IMR-90 (cell line): Measurements from ENCODE around the gene ELP4. TPM values are rescaled to one million over a fixed set of nuclear protein-coding genes. Genes with fewer than 3 reads are reported as not detected.

Experiments used
- ATAC-seq: fragments of 200-7000 bp; cut with Tn5 transposase; 2 replicates; pipeline ENCODE4 v1.9.1; 2020; ENCODE audit warnings: low read depth, mild to moderate bottlenecking, moderate library complexity
- BruUV-seq: library from RNA; stranded (reverse); fragments of 400-500 nt; replicated peaks from 2 replicates; lab custom pipeline; 2021; lab: Mats Ljungman, UMichigan
- CTCF ChIA-PET: fragments of 300-600 bp; formaldehyde crosslinking; extraction: SDS; loops from one replicate; lab custom pipeline; 2021; ENCODE audit warnings: antibody characterized with exemption; lab: Yijun Ruan, JAX
- POLR2A ChIA-PET: fragments of 300-600 bp; sonication (Branson Sonifier 250); formaldehyde crosslinking; loops from one replicate; lab custom pipeline; 2022; ENCODE audit warnings: antibody characterized with exemption; ENCODE audit not compliant: unreplicated experiment; lab: Charles Lee
- DNase-seq: peaks from one replicate; pipeline ENCODE4 v3.0.0; 2013
- H2AFZ ChIP-seq: replicated peaks from 2 replicates; pipeline ENCODE3; 2013; ENCODE audit warnings: low read length, mild to moderate bottlenecking; ENCODE audit not compliant: poor library complexity
- H2AK5ac ChIP-seq: 2 replicates; pipeline ENCODE4 v1.6.1; 2013; ENCODE audit warnings: low read depth, low read length, inconsistent platforms
- H2AK9ac ChIP-seq: replicated peaks from 2 replicates; pipeline ENCODE3; 2013; ENCODE audit warnings: mild to moderate bottlenecking, low read depth, low read length, moderate library complexity; ENCODE audit not compliant: poor library complexity
- H2BK120ac ChIP-seq: 2 replicates; pipeline ENCODE4 v1.6.1; 2013; ENCODE audit warnings: low read depth, low read length, inconsistent platforms
- H2BK15ac ChIP-seq: 3 replicates; pipeline ENCODE4 v1.6.1; 2013; ENCODE audit warnings: low read depth, low read length, inconsistent platforms
- H2BK20ac ChIP-seq: 2 replicates; pipeline ENCODE4 v1.6.1; 2013; ENCODE audit warnings: low read depth, mild to moderate bottlenecking, inconsistent platforms, low read length, moderate library complexity
- H2BK5ac ChIP-seq: 2 replicates; pipeline ENCODE4 v1.6.1; 2013; ENCODE audit warnings: mild to moderate bottlenecking, low read depth, low read length, inconsistent platforms; ENCODE audit not compliant: poor library complexity, severe bottlenecking
- H3K14ac ChIP-seq: replicated peaks from 2 replicates; pipeline ENCODE4 v1.6.1; 2013; ENCODE audit warnings: low read depth, low read length, inconsistent platforms
- H3K18ac ChIP-seq: 2 replicates; pipeline ENCODE4 v1.6.1; 2013; ENCODE audit warnings: low read depth, low read length, control low read depth
- H3K23ac ChIP-seq: 2 replicates; pipeline ENCODE4 v1.6.1; 2013; ENCODE audit warnings: low read depth, low read length, inconsistent platforms
- H3K27ac ChIP-seq: 2 replicates; pipeline ENCODE4 v1.5.1; 2013; ENCODE audit warnings: mild to moderate bottlenecking, control low read depth, low read length; ENCODE audit not compliant: insufficient read depth
- H3K27me3 ChIP-seq: 2 replicates; pipeline ENCODE4 v1.6.1; 2013; ENCODE audit warnings: low read length; ENCODE audit not compliant: control insufficient read depth, insufficient read depth
- H3K36me3 ChIP-seq: 2 replicates; pipeline ENCODE4 v1.6.1; 2013; ENCODE audit warnings: low read length, mixed read lengths; ENCODE audit not compliant: control insufficient read depth, insufficient read depth
- H3K4ac ChIP-seq: 2 replicates; pipeline ENCODE4 v1.6.1; 2013; ENCODE audit warnings: low read depth, low read length, inconsistent platforms
- H3K4me1 ChIP-seq: 2 replicates; pipeline ENCODE4 v1.6.1; 2013; ENCODE audit warnings: low read length, mixed read lengths; ENCODE audit not compliant: control insufficient read depth, insufficient read depth
- H3K4me2 ChIP-seq: 2 replicates; pipeline ENCODE4 v1.6.1; 2013; ENCODE audit warnings: low read depth, mild to moderate bottlenecking, control low read depth, low read length, moderate library complexity
- H3K4me3 ChIP-seq: 2 replicates; pipeline ENCODE4 v1.5.1; 2013; ENCODE audit warnings: low read depth, mild to moderate bottlenecking, control low read depth, low read length, moderate library complexity; ENCODE audit not compliant: insufficient read depth
- H3K56ac ChIP-seq: 2 replicates; pipeline ENCODE4 v1.6.1; 2013; ENCODE audit warnings: low read length, inconsistent platforms; ENCODE audit not compliant: insufficient read depth; ENCODE audit errors: extremely low read depth
- H3K79me1 ChIP-seq, 2 experiments: 2 replicates each; pipeline ENCODE4 v1.6.1; 2013; ENCODE audit warnings: low read length in 2 of 2, inconsistent platforms in 1 of 2, low read depth in 1 of 2
- H3K9ac ChIP-seq: 2 replicates; pipeline ENCODE4 v1.6.1; 2013; ENCODE audit warnings: low read depth, low read length, control low read depth
- H3K9me1 ChIP-seq: 2 replicates; pipeline ENCODE4 v1.6.1; 2013; ENCODE audit warnings: low read length, inconsistent platforms; ENCODE audit not compliant: insufficient read depth
- H3K9me3 ChIP-seq: 2 replicates; pipeline ENCODE4 v1.6.1; 2013; ENCODE audit warnings: low read length; ENCODE audit not compliant: control insufficient read depth, insufficient read depth
- H4K20me1 ChIP-seq: 2 replicates; pipeline ENCODE4 v1.6.1; 2013; ENCODE audit warnings: low read length, inconsistent platforms; ENCODE audit not compliant: insufficient read depth
- H4K5ac ChIP-seq: 2 replicates; pipeline ENCODE4 v1.6.1; 2013; ENCODE audit warnings: mild to moderate bottlenecking, low read depth, low read length, control low read depth
- H4K8ac ChIP-seq, 2 experiments: 2 replicates each; pipeline ENCODE4 v1.6.1; 2013; ENCODE audit warnings: low read depth in 2 of 2, low read length in 2 of 2, control low read depth in 1 of 2, inconsistent platforms in 1 of 2
- H4K91ac ChIP-seq: 2 replicates; pipeline ENCODE4 v1.6.1; 2013; ENCODE audit warnings: low read depth, low read length, inconsistent platforms; ENCODE audit not compliant: insufficient read depth
- FOS ChIP-seq: fragments of 150-350 bp; IDR thresholded peaks from 2 replicates; pipeline ENCODE4 v1.6.1; 2016; ENCODE audit warnings: low read depth, low read length
- POLR2A ChIP-seq: IDR thresholded peaks from 2 replicates; pipeline ENCODE4 v1.6.1; 2012; ENCODE audit warnings: mild to moderate bottlenecking, low read depth, low read length
- WGBS, 2 experiments: methylation state at CpG; one replicate each; pipeline versions ENCODE4 v1.1.5 to v1.1.7; 2013; ENCODE audit warnings: missing lambda C conversion rate in 2 of 2; ENCODE audit not compliant: insufficient read length in 1 of 2; ENCODE audit errors: extremely low coverage in 2 of 2; 5-methylcytosine and 5-hydroxymethylcytosine counted together
- dilution Hi-C: fragments of 300-500 bp; cut with HindIII; formaldehyde crosslinking; loops from one replicate; pipeline ENCODE4 v1.14.3; 2018; ENCODE audit warnings: low sequenced_read_pairs; ENCODE audit not compliant: unreplicated experiment
- in situ Hi-C: fragments of 300-500 bp; cut with MboI; formaldehyde crosslinking; loops from 3 replicates; pipeline ENCODE4 v1.14.3; 2019; ENCODE audit warnings: low sequenced_read_pairs, inconsistent platforms, mixed read lengths
- intact Hi-C: fragments of 100-400 bp; cut with micrococcal nuclease; formaldehyde crosslinking; loops from 2 replicates; pipeline ENCODE4 v1.10.0; 2022
- polyA plus RNA-seq, 3 experiments: library from polyadenylated mRNA; depleted of rRNA; stranded (reverse); fragments of >200 nt; gene quantifications; 2 replicates each; pipeline ENCODE4 v1.2.3, GENCODE V29; 2012; ENCODE audit warnings: low replicate concordance in 1 of 3
- total RNA-seq: library from RNA; depleted of rRNA; stranded (reverse); fragments of >200 nt; gene quantifications from 2 replicates; pipeline ENCODE4 v1.2.3, GENCODE V29; 2012

ELP4 gene
- total and polyA plus RNA-seq, 2 of the 4 experiments (the other 2 are of a cell fraction) = 8.4 to 20.4 TPM

DNA sequence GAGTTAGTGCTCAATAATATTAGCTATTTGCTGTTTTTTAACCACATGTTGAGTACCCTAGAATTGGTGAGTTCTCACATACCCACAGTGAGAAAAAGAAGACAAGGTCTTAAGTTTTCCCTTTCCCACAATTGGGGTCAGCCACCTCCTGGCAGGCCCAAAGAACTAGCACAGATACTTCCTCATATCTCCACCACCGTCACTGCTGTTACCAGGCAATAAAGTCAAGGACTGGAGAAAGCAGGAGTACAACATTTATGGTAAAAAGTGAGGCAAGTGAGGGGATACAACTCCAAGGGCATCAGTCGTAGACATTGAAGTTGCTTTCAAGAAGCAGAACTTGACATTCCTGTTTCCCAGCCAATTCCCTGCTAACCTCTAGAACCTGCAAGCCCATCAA is 19.6 kb downstream of the ELP4 start:
- BruUV-seq = no TSS peak
- no peak overlapping the region for H4K8ac ChIP-seq
- no peak overlapping the region for H2AK9ac ChIP-seq
- no peak overlapping the region for H3K4ac ChIP-seq
- in situ Hi-C loops (no loop called here), intact Hi-C loops (no loop called here), dilution Hi-C loops (no loop called here)
- no peak overlapping the region for H3K27ac ChIP-seq
- H4K20me1 ChIP-seq = no peaks in the 10 kb centered on the region
- TF ChIP-seq FOS = no peak
- TF ChIP-seq POLR2A = no peak
- H3K56ac ChIP-seq = no peak overlapping the region
- H3K36me3 ChIP-seq = no peaks in the 10 kb centered on the region
- DNase-seq (no peak), ATAC-seq (no peak)
- no peak overlapping the region for H2AK5ac ChIP-seq
- H2BK5ac ChIP-seq = no peak overlapping the region
- H2BK20ac ChIP-seq = no peak overlapping the region
- no peak overlapping the region for H2BK120ac ChIP-seq
- H2BK15ac ChIP-seq = no peak overlapping the region
- no peak overlapping the region for H3K9ac ChIP-seq
- H3K79me1 ChIP-seq = no peaks in the 10 kb centered on the region
- CTCF ChIA-PET = interaction anchor here (0.5 kb wide), 1 partner anchor 130 kb away, joined by 3 read pairs; no protein-coding TSS in a partner anchor
- no peak overlapping the region for H2AFZ ChIP-seq
- H3K23ac ChIP-seq = no peak overlapping the region
- no peaks in the 10 kb centered on the region for H3K27me3 ChIP-seq
- H3K9me1 ChIP-seq = peaks cover 3% of the 10 kb centered on the region
- H3K4me2 ChIP-seq = no peak overlapping the region
- POLR2A ChIA-PET = no interaction called here
- no peaks in the 10 kb centered on the region for H3K9me3 ChIP-seq
- H3K4me1 ChIP-seq = no peaks in the 10 kb centered on the region
- H4K5ac ChIP-seq = no peak overlapping the region
- no peak overlapping the region for H3K18ac ChIP-seq
- no peak overlapping the region for H4K91ac ChIP-seq
- WGBS, 2 experiments = no CpG with 5 or more reads among the region's 2 CpGs
- H3K4me3 ChIP-seq = no peak overlapping the region
- H3K14ac ChIP-seq = no peak overlapping the region
